ENCODE measurements around the gene POLR2J2. TPM values are rescaled to one million over a fixed set of nuclear protein-coding genes. Genes with fewer than 3 reads are reported as not detected.
"Not testable (repeated sequence)": the region's sequence is repeated elsewhere in the genome, so short reads cannot be mapped to it uniquely, and the experiment has no call there.

The POLR2J2 gene
- 17.8 and 20.2 TPM in 2 replicates for total RNA-seq

- intact Hi-C loops (cut with micrococcal nuclease): not testable (repeated sequence)
These were observed at the start of gene POLR2J2 for GRCh38 chr7:102671166-102671955. TSS of gene POLR2J2 (minus strand) at chr7:102671663. CDS start at chr7:102671601, 62 bp downstream.

DNA sequence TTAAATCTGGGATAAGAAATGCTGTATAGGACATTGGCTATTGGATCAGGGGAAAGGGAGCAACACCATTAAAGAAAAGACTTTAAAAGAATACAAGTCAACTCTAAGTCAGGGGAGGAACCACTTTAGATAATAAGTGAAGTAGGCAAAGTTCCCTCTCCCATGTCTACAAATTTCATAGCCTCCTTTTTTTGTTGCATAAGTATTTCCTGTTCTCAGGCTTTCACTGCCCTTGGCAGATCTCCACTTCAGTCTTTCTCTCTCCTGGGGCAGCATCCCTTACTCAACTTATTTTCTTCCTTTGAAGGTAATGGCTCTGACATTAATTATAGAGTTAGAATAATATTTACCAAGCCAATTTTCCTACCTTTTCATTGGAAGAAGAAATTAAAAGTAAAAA is 47.0 kb upstream of the POLR2J2 start:
- H3K4me3 Mint-ChIP-seq; H3K27me3 Mint-ChIP-seq; H3K4me1 Mint-ChIP-seq; H3K27ac Mint-ChIP-seq; DNase-seq; intact Hi-C loops (cut with micrococcal nuclease); H3K36me3 Mint-ChIP-seq (ENCODE audit: low read depth); H3K9me3 Mint-ChIP-seq: not testable (repeated sequence)

More at GRCh38 chr7:102671166-102671955, at the start of gene POLR2J2:
- H3K4me1 Mint-ChIP-seq; H3K4me3 Mint-ChIP-seq; H3K27me3 Mint-ChIP-seq; H3K27ac Mint-ChIP-seq; H3K9me3 Mint-ChIP-seq; H3K36me3 Mint-ChIP-seq (ENCODE audit: low read depth): not testable (repeated sequence)
- DNase-seq: peak; percentile 80

- Mint-ChIP-seq H3K4me1 (peaks cover 12% of the 10 kb centered on the region), H3K27ac (peak overlapping the region; percentile 82)
- H3K9me3 Mint-ChIP-seq; intact Hi-C loops (cut with micrococcal nuclease); DNase-seq; H3K27me3 Mint-ChIP-seq; H3K36me3 Mint-ChIP-seq (ENCODE audit: low read depth); H3K4me3 Mint-ChIP-seq: not testable (repeated sequence)
These were observed 44.3 kb upstream of the POLR2J2 start for GRCh38 chr7:102715718-102716117.

DNA sequence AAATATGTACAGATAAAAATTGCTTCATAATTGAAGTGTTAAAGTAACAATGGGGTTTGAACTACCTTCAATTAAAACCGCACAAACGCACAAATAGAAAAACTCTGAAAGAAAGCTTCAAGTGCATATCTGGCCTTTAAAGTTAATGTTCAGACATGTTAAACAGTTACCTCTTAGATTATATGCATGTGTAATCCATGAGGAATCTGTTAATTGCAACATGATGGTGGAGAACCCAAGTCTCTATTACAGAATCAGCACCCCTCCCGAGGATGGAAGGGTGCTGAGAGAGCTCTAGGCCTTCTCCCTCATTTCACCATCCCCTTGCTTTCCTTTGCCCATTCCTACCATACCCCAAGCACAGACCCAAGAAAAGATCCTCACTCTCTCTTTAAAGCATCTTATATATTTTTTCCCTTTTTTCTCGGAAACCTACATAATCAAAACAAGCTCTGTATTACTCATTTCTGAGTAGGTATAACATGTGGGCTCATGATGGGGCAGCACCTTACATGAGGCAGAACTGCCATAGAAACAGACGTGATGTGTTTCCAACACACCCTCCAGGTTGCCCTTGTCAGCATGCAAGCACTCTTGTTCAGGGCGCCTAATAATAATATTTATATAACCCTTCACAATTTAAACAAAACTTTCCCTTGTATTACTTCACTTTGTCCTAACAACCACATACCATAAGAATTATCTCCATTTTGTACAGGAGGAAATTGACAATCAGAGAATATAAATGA is 43.5 kb upstream of the POLR2J2 start:
- intact Hi-C loops (cut with micrococcal nuclease): loop anchor here (5.0 kb wide), 1 partner anchor 157 kb away; no protein-coding TSS in a partner anchor
- not testable (repeated sequence) for H3K9me3 Mint-ChIP-seq; H3K4me3 Mint-ChIP-seq; H3K27me3 Mint-ChIP-seq; DNase-seq; H3K36me3 Mint-ChIP-seq (ENCODE audit: low read depth)
- Mint-ChIP-seq H3K4me1 (peaks cover 12% of the 10 kb centered on the region), H3K27ac (peak overlapping the region; percentile 82)

DNA sequence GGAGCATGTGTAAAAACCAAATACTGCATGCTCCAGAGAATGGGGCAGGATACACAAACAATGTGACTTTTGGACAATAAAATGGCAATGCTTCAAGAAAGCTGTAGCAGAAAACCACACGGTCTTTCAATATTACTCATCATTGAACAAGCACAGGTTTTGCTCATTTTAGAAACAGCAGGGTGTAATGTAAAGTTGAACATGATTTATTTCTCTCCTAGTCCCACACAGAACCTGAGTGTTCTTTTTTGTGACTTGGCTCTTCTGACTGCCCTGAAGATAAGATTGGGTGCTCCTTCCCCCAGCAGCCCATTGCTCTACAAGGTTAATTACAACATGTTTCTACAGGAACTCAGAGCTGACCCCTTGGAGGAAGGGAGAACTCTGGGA is 42.2 kb upstream of the POLR2J2 start:
- peak overlapping the region; percentile 69 for H3K4me3 Mint-ChIP-seq
- not testable (repeated sequence) for DNase-seq; H3K27me3 Mint-ChIP-seq; H3K9me3 Mint-ChIP-seq; H3K36me3 Mint-ChIP-seq (ENCODE audit: low read depth)
- H3K4me1 Mint-ChIP-seq: peaks cover 12% of the 10 kb centered on the region
- intact Hi-C loops (cut with micrococcal nuclease): loop anchor here (5.0 kb wide), 1 partner anchor 159 kb away; no protein-coding TSS in a partner anchor
- H3K27ac Mint-ChIP-seq: peak overlapping the region; percentile 93

DNA sequence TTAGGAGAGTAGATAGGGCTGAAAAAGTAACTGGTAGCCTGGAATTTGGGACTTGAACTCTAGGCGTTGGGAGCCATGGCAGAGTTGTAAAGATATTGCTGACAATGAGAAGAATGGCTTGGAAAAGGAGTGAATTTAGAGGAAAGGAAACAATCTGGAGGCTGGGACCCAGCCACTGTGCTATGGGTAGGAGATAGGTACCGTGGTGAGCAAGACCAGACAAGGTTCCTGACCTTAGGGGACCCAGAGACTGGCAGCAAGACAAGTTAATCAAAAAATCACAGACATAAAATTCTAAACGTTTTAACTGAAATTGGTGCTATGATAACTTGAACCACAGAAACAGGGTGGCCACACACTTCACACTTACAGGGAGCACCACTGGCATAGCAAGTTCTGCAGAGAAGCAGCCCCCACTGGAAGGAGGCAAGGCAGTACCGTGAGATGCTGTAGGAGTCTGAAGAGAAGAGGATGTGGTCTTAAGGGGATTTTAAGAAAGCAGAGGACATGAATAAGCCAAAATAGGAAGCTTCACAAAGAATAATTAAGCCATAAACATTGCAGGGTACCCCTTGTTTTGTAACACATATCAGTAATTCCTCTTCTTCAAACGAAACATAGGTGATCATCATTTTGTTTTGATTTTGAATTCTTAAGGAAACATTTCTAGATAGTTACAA is 41.7 kb upstream of the POLR2J2 start:
- intact Hi-C loops (cut with micrococcal nuclease): loop anchor here (5.0 kb wide), 1 partner anchor 159 kb away; no protein-coding TSS in a partner anchor
- Mint-ChIP-seq H3K27ac (peak overlapping the region; percentile 93), H3K4me1 (peaks cover 12% of the 10 kb centered on the region), H3K4me3 (peak overlapping the region; percentile 69)
- H3K36me3 Mint-ChIP-seq (ENCODE audit: low read depth); H3K27me3 Mint-ChIP-seq; H3K9me3 Mint-ChIP-seq: not testable (repeated sequence)
- peak; percentile 69 for DNase-seq

DNA sequence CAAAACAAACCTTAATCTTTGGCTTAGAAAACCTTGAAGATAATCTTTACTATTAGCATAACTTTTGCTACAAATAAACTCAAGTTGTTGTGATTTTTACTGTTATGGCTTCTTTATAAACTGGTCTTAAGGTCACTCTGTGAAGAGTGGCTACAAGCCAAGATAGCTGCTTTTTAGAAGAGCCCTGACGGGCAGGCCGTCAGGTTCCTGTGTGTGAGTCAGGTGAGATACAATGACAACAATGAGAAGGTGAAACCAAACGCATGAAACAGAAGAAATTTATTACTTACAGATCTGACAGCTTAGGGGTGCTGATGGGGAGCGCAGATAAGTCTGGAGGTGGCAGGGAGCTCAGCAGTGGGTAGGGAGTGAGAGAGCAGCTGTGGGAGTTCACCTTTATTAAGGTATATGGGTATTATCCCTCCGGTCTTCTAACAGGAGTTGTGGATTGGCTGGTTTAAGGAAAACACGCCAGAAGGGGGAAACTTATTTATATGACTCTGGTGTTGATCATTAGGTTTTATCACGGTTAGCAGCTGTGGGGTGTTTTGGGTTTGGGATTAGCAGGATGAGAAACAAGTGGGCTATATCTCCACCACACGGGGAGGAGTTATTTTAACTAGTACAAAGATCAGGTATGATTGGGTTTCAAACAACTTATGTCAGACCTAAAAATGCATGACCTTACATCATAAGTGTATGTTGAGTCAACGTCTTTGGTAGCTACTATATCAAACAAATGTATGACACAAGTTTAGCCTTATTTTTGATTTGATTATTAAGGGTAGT is 27.7 kb upstream of the POLR2J2 start:
- H3K9me3 Mint-ChIP-seq; DNase-seq; H3K36me3 Mint-ChIP-seq (ENCODE audit: low read depth); intact Hi-C loops (cut with micrococcal nuclease); H3K4me3 Mint-ChIP-seq; H3K4me1 Mint-ChIP-seq; H3K27ac Mint-ChIP-seq: not testable (repeated sequence)
- peaks cover 17% of the 10 kb centered on the region for H3K27me3 Mint-ChIP-seq

DNA sequence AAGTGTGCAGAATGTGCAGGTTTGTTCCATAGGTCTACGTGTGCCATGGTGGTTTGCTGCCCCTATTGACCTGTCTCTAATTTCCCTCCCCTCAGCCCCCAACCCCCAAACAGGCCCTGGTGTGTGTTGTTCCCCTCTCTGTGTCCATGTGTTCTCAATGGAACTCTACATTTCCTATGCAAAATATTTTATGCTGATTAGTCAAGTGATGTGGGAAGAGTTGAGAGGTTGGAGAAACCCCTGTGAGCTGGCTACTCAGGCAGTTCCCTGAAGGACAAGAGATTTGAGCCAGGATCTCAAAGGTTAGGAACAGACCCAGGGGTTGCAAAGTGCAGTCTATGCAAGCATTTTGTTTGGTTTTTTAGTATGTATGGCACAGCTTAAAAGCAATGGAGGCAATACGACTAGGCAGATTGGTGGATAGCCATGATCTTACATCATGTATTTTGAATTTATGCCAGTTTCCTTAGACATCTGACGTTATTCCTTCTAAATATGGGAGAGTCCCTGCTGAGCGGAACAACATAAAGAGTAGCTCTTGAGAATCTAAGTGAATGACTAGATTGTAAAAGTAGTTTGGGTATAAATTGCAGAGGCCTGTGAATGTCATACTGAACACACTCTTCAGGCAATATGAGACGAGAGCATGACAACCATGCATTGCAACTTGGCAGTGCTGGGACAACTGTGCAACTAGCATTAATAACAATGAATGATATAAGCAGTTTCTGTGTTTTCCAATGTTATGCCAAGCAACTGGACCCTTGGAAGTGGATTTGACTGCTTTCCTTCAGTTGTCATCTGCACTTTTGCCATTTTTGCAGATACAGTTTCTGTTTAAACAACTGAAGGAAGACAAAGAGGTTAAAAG is 26.4 kb upstream of the POLR2J2 start:
- H3K4me1 Mint-ChIP-seq; H3K9me3 Mint-ChIP-seq; intact Hi-C loops (cut with micrococcal nuclease); H3K36me3 Mint-ChIP-seq (ENCODE audit: low read depth); H3K4me3 Mint-ChIP-seq; H3K27ac Mint-ChIP-seq; DNase-seq: not testable (repeated sequence)
- H3K27me3 Mint-ChIP-seq: peaks cover 17% of the 10 kb centered on the region

DNA sequence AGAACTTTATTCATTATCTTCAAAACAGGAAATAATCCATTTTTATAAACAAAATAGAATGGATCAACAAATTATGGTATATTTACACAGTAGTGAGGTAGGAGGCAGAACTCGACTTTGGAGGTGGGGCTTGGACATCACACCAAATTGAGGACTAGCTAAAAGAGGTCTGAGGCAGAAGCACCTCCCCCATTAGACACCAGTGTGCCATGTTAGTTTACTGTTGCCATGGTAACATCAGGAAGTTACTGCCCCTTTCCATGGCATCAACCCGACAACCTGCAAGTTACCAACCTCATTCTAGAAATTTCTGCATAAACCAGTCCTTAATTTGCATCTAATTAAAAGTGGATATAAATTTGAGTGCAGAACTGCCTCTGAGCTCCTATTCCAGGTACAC is 24.5 kb upstream of the POLR2J2 start:
- H3K9me3 Mint-ChIP-seq; DNase-seq; H3K27ac Mint-ChIP-seq; H3K4me3 Mint-ChIP-seq; H3K36me3 Mint-ChIP-seq (ENCODE audit: low read depth); H3K4me1 Mint-ChIP-seq; intact Hi-C loops (cut with micrococcal nuclease): not testable (repeated sequence)
- H3K27me3 Mint-ChIP-seq: peaks cover 15% of the 10 kb centered on the region

DNA sequence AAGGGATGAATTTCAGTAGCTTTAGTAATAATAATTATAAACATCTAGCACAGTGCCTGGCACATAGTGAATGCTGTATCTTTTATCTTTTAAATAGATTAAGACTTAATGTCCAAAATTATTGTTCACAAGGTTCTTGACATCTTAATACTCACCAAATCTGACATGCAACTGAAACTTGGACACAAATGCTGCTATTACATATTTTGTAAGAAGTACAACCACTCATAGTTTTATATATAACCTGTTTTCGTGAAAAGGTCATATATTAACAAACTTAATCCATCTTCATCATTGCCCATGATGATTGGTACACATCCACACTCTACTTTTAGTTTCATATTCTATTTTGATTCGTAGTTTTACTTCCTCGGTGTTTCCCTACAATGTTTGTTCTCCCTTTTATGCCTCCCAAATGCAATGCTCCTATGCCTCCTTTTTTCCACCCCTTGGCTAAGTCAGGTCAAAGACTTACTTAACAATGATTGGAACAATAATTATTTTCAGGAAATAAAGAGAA is 23.6 kb upstream of the POLR2J2 start:
- intact Hi-C loops (cut with micrococcal nuclease); DNase-seq; H3K4me1 Mint-ChIP-seq; H3K9me3 Mint-ChIP-seq; H3K36me3 Mint-ChIP-seq (ENCODE audit: low read depth); H3K27ac Mint-ChIP-seq; H3K4me3 Mint-ChIP-seq: not testable (repeated sequence)
- H3K27me3 Mint-ChIP-seq: peaks cover 13% of the 10 kb centered on the region

- H3K27ac Mint-ChIP-seq; H3K36me3 Mint-ChIP-seq (ENCODE audit: low read depth); intact Hi-C loops (cut with micrococcal nuclease); DNase-seq; H3K4me3 Mint-ChIP-seq; H3K9me3 Mint-ChIP-seq; H3K4me1 Mint-ChIP-seq; H3K27me3 Mint-ChIP-seq: not testable (repeated sequence)
These were observed 22.5 kb upstream of the POLR2J2 start for GRCh38 chr7:102694008-102694407.

- DNase-seq; H3K27me3 Mint-ChIP-seq; H3K4me3 Mint-ChIP-seq; H3K27ac Mint-ChIP-seq; H3K36me3 Mint-ChIP-seq (ENCODE audit: low read depth); H3K9me3 Mint-ChIP-seq; H3K4me1 Mint-ChIP-seq; intact Hi-C loops (cut with micrococcal nuclease): not testable (repeated sequence)
These were observed 19.1 kb upstream of the POLR2J2 start for GRCh38 chr7:102690602-102691001.

Measured in activated CD4-positive, alpha-beta T cell treated with anti-CD3 and anti-CD28 coated beads, Interleukin-2, amount 10 ng/mL, durations not matched to agents 24 days and 14 days (primary cell).